Measurements from ENCODE around the gene C22orf23.
"Not testable (repeated sequence)": the region's sequence is repeated elsewhere in the genome, so short reads cannot be mapped to it uniquely, and the experiment has no call there.

The C22orf23 gene

DNA sequence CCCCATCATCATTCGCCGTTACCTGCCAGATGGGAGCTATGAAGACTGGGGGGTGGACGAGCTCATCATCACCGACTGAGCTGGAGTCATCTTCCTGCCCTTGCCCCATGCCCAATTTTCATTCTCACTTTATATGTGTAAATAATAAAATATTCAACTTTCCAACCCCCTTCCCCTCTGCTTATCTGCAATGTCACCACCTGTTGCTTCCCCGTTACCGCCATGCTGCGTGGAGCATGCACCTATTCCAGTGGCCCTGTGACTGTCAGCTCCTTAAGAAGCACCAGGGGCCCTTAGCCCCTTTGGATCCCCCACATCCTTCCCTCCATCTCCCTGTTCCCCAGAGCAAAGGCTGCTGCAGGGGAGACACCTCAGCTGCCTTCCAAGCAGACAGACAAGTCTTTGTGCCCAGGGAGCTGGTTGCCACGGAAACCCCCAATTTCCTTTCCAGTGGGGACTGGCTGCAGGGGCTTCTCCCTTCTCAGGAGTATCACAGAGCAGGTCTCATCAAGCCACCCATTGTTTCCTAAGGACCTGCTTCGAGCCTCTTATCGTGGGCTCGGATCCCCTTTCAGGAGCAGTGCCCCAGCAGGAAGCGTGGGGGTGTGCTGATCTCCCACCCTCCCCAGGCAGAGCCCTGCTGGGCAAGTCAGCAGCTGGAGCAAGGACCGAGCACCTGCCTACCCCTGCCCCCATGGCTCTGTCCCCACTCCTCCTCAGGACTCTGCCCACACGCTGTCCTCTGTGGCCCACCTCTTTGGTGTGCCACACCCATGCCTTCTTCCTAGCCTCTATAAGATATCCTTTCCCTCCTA lies 14.4 kb upstream of the C22orf23 start:
- no peak overlapping the region for H3K4me3 ChIP-seq (ENCODE audit: control insufficient read depth, low read depth, low read length)
- TF ChIP-seq, protein P1, sequence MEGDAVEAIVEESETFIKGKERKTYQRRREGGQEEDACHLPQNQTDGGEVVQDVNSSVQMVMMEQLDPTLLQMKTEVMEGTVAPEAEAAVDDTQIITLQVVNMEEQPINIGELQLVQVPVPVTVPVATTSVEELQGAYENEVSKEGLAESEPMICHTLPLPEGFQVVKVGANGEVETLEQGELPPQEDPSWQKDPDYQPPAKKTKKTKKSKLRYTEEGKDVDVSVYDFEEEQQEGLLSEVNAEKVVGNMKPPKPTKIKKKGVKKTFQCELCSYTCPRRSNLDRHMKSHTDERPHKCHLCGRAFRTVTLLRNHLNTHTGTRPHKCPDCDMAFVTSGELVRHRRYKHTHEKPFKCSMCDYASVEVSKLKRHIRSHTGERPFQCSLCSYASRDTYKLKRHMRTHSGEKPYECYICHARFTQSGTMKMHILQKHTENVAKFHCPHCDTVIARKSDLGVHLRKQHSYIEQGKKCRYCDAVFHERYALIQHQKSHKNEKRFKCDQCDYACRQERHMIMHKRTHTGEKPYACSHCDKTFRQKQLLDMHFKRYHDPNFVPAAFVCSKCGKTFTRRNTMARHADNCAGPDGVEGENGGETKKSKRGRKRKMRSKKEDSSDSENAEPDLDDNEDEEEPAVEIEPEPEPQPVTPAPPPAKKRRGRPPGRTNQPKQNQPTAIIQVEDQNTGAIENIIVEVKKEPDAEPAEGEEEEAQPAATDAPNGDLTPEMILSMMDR (conservative IDR thresholded peaks at IDR 0.05; ENCODE audit: control insufficient read depth, insufficient read depth, low read depth, low read length) = no peak

DNA sequence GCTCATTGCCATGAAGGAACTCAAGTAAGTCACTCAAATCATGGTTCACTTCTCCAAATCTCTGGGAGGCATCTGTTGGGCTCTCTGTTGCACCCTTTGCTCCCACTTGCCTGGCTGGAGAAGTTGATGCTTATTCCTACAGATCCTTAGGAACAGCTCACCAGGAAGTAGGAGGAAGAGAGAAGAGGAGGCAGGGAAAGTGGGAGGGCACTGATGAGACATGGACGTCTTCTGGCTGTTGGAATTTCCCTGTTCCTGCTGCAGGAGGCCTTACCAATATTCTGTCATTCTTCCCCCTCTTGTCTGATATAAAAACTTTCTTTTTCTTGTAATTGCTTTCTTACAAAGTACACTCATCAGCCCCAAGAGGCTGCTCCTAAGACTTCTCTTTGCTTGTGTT lies 13.7 kb upstream of the C22orf23 start:
- TF ChIP-seq, protein P1 (conservative IDR thresholded peaks at IDR 0.05; ENCODE audit: control insufficient read depth, insufficient read depth, low read depth, low read length) = no peak
- no peak for DNase-seq (ENCODE audit: low read depth)
- H3K4me3 ChIP-seq (ENCODE audit: control insufficient read depth, low read depth, low read length) = no peak overlapping the region

More for the DNA sequence above, 14.4 kb upstream of the C22orf23 start:
- no peak for DNase-seq (ENCODE audit: low read depth)

DNA sequence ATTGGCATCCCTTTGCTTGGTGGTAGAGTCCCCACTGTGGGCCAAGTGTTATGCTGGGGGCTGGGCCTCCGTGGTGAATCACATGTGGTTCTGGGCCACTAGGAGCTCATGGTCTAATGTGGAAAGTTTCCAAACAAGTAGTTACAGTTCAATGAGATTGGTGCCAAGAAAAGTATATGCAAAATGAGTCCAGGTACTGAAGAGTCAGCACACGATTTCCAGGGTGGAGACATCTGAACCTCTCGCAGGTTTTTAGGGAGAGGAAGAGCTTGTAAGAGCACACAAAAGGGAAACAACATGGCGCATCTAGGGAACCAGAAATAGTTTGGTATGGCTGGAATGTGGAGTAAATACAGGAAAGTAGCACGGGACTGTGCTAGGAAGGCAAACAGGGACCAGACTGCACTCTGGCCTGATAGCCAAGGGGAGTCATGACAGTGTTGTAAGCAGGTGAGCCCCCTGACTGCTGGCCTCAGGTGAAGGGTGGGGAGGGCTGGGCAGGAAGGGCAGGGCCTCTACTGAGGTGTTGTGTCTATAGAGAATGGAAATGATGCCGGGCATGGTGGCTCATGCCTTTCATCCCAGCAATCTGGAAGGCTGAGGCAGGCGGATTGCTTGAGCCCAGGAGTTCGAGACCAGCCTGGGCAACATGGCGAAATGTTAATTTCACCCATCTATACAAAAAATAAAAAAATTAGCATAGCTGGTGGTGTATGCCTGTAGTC lies 12.7 kb upstream of the C22orf23 start:
- peak; percentile 30 for DNase-seq (ENCODE audit: low read depth)
- no peak overlapping the region for H3K4me3 ChIP-seq (ENCODE audit: control insufficient read depth, low read depth, low read length)
- TF ChIP-seq, protein P1 (conservative IDR thresholded peaks at IDR 0.05; ENCODE audit: control insufficient read depth, insufficient read depth, low read depth, low read length) = no peak

DNA sequence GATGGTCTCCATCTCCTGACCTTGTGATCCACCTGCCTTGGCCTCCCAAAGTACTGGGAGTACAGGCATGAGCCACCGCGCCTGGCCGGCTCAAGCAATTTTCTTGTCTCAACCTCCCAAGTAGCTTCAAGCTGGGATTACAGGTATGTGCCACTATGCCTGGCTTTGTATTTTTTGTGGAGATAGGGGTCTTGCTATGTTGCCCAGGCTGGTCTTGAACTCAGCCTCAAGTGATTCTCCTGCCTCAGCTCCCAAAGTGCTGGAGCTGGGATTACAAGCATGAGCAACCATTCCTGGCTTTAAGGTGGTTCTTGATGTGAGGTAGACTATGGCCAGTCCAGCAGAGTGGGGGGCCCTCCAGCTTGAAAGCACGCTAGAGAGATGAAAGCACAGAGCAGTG lies 7.7 kb upstream of the C22orf23 start:
- TF ChIP-seq, protein P1 (conservative IDR thresholded peaks at IDR 0.05; ENCODE audit: control insufficient read depth, insufficient read depth, low read depth, low read length) = no peak
- H3K4me3 ChIP-seq (ENCODE audit: control insufficient read depth, low read depth, low read length) = no peak overlapping the region
- DNase-seq (ENCODE audit: low read depth) = no peak

DNA sequence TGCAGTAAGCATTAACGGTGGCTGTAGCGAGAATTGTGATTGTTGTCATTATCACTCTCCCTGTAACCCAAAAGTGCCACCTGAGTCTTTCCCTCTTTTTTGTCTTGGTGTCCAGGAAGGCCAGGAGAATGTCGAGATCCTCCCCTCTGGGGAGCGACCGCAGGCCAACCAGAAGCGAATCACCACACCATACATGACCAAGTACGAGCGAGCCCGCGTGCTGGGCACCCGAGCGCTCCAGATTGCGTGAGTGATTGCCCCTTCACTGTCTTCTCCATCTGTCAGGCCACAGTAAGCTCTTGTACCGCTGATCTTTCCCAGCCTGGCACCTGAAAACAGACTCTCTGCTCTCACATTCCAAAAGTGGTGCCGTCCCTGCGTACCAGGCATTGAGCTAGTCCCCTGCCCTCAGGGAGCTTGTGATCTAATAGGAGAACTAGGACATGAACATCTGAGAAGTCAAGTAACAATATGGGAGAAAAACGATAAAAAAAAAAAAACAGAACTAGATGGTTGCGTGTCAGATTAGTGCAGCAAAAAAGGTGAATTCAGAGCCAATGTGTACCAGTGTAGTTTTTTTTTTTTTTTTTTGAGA lies 5.9 kb upstream of the C22orf23 start:
- no peak for DNase-seq (ENCODE audit: low read depth)
- TF ChIP-seq, protein P1 (conservative IDR thresholded peaks at IDR 0.05; ENCODE audit: control insufficient read depth, insufficient read depth, low read depth, low read length) = no peak
- no peak overlapping the region for H3K4me3 ChIP-seq (ENCODE audit: control insufficient read depth, low read depth, low read length)

DNA sequence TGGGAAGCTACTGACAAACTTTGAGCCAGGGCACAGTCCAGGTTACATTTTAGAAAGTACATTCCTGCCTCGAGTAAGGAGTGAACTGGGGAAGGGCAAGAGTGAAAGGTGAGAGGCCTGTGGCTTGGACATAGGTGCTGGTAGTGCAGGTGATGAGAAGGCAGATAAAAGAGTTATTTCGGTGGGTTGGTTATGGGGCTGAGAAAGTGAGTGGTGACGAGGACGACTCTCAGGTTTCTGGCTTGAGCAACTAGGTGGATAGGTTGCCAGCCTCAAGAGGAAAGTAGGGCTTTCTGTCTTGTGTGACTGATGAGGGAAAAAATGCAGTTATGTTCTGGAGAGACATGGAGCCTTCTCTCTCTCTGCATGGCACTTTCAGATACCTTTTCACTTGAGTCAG lies 3.8 kb upstream of the C22orf23 start:
- TF ChIP-seq, protein P1 (conservative IDR thresholded peaks at IDR 0.05; ENCODE audit: control insufficient read depth, insufficient read depth, low read depth, low read length) = no peak
- no peak overlapping the region for H3K4me3 ChIP-seq (ENCODE audit: control insufficient read depth, low read depth, low read length)
- DNase-seq (ENCODE audit: low read depth) = no peak

DNA sequence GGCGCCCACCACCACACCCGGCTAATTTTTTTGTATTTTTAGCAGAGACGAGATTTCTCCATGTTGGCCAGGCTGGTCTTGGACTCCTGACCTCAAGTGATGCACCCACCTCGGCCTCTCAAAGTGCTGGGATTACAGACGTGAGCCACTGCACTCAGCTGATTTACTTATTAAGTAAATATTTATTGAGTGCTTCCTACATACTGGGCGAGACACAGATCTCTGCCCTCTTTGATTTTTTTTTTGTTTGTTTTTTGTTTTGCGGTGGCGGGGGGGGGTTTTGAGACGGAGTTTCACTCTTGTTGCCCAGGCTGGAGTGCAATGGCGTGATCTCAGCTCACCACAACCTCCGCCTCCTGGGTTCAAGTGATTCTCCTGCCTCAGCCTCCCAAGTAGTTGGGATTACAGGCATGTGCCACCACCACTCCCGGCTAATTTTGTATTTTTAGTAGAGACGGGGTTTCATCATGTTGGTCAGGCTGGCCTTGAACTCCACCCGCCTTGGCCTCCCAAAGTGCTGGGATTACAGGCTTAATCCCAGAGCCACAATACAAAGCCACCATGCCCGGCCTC lies 2.5 kb upstream of the C22orf23 start:
- not testable (repeated sequence) for DNase-seq (ENCODE audit: low read depth); H3K4me3 ChIP-seq (ENCODE audit: control insufficient read depth, low read depth, low read length)

Data from fibroblast of mammary gland (primary cell).